MG63 (cell line): ENCODE results near the gene PRRT1. TPM values are rescaled to one million over a fixed set of nuclear protein-coding genes. Genes with fewer than 3 reads are reported as not detected.
"Not testable (repeated sequence)": the region's sequence is repeated elsewhere in the genome, so short reads cannot be mapped to it uniquely, and the experiment has no call there.

Experiments
- DNase-seq: peaks from one replicate; pipeline ENCODE4 v3.0.0-alpha.2; 2020
- H3K27me3 ChIP-seq: fragments of 250-450 bp; sonication (Bioruptor Pico); 2 replicates; pipeline ENCODE4 v1.5.1; 2020; ENCODE audit warnings: mild to moderate bottlenecking, moderate library complexity
- H3K36me3 ChIP-seq: fragments of 250-450 bp; sonication (Bioruptor Pico); 2 replicates; pipeline ENCODE4 v1.5.1; 2020; ENCODE audit warnings: mild to moderate bottlenecking, moderate library complexity
- H3K4me3 ChIP-seq: fragments of 250-450 bp; sonication (Bioruptor Pico); 2 replicates; pipeline ENCODE4 v1.5.1; 2020; ENCODE audit warnings: mild to moderate bottlenecking, moderate library complexity
- H3K9me3 ChIP-seq: fragments of 250-450 bp; sonication (Bioruptor Pico); 2 replicates; pipeline ENCODE4 v1.5.1; 2020; ENCODE audit warnings: mild to moderate bottlenecking, moderate library complexity
- total RNA-seq: library from RNA; depleted of rRNA; stranded (reverse); fragments of >200 nt; shearing (Covaris generic); gene quantifications from 2 replicates; pipeline ENCODE4 v1.2.3, GENCODE V29; 2014; ENCODE audit warnings: low replicate concordance

The PRRT1 gene
- total RNA-seq, 1 experiment from 2014 or later: not detected

DNA sequence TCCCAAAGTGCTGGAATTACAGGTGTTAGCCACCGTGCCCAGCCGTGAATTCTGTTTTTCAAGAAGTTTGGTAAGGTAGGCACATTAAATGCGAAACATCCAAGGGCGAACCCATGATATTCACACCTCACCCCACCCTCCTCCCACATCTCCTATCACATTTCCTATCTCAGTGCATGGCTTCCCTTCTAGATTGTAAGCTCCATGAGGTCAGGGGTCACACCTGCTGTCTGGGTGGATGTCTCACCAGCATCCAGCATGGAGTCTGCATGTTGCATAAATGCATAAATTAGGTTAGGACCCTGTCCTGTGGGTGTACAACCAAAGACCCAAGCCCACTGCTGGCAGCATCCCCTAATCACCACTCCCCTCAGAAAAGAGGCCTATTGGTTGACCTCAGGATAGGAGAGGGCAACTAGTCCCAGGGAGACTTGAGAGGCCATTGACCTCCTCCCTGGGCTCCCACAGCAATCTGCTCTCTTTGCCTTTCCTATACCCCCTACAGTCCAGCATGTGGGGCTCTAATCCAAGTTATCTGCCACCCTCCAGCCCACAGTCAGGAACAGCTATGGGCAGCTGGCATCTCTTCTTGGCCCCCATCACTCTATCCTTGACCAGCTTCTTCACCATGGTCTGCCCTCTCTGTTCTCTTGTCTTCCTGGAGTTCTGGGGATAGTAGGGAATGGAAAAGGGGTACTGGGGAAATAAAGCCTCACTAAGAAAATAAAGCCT, 4.2 kb downstream of the PRRT1 start:
- no peak overlapping the region for H3K4me3 ChIP-seq
- no peaks in the 10 kb centered on the region for H3K9me3 ChIP-seq
- no peaks in the 10 kb centered on the region for H3K27me3 ChIP-seq
- no peak for DNase-seq
- no peaks in the 10 kb centered on the region for H3K36me3 ChIP-seq

DNA sequence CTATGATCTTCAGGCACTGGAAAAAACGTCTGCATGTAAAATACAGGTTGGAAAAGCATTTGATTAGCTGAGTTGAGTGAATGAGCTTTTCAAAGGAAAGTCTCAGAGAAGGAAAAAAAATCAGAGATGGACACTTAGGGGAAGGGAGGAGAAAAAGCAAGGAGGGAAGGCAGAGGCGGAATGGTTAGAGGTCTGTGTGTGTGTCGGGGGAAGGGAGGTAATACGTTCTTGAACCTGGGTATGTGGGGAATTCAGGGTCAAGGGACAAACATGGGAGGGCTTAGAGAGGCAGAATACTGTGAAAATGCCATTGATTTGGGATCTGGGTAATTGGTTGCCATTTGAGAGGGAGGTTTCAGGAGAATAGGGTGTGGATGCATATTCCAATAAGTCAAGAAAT, 5.1 kb downstream of the PRRT1 start:
- no peak for DNase-seq
- Histone ChIP-seq H3K27me3 (no peaks in the 10 kb centered on the region), H3K36me3 (no peaks in the 10 kb centered on the region), H3K9me3 (no peaks in the 10 kb centered on the region), H3K4me3 (no peak overlapping the region)

- H3K36me3 ChIP-seq: no peaks in the 10 kb centered on the region
- DNase-seq: no peak
- no peaks in the 10 kb centered on the region for H3K27me3 ChIP-seq
- no peak overlapping the region for H3K4me3 ChIP-seq
- no peaks in the 10 kb centered on the region for H3K9me3 ChIP-seq
These were observed 5.5 kb downstream of the PRRT1 start for GRCh38 chr6:32146287-32146686.

DNA sequence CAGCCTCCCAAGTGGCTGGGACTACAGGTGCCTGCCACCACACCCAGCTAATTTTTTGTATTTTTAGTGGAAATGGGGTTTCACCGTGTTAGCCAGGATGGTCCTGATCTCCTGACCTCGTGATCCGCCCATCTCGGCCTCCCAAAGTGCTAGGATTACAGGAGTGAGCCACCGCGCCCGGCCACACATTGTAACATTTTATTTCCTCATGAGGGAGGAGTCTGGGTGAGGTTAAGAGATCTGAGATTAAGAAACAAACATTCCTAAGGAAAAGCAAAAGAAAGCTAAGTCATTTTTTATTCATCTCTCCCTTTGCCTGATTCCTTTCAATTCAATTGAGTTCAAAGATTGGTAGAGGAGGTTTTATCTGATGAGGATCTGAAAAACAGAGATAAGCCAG, 7.5 kb downstream of the PRRT1 start:
- not testable (repeated sequence) for H3K27me3 ChIP-seq, H3K4me3 ChIP-seq, DNase-seq, H3K9me3 ChIP-seq, H3K36me3 ChIP-seq

GRCh38 chr6:32140420-32141046, 11.2 kb downstream of the PRRT1 start:
- DNase-seq: no peak
- H3K4me3 ChIP-seq: no peak overlapping the region
- H3K9me3 ChIP-seq: no peaks in the 10 kb centered on the region
- H3K36me3 ChIP-seq: no peaks in the 10 kb centered on the region
- H3K27me3 ChIP-seq: no peaks in the 10 kb centered on the region

DNA sequence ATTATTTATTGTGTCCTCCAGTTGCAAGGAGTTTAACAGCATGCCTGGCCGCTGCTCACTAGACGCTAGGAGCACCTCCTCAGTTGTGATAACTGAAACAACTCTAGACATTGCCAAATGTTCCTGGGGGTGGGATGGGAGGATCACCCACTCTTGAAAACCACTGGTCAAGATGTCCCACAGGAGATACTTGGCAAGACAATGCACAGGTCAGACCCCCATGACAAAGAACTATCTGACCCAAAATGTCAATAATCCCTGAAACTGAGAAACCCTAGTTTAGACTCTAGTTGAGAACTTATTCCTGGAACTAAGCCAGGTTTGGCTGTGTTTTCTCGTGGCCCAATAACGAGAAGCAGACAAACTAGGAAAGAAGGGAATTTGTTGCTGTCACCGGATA, 12.1 kb downstream of the PRRT1 start:
- DNase-seq: no peak
- Histone ChIP-seq H3K9me3 (no peaks in the 10 kb centered on the region), H3K27me3 (no peaks in the 10 kb centered on the region), H3K4me3 (no peak overlapping the region), H3K36me3 (no peaks in the 10 kb centered on the region)

DNA sequence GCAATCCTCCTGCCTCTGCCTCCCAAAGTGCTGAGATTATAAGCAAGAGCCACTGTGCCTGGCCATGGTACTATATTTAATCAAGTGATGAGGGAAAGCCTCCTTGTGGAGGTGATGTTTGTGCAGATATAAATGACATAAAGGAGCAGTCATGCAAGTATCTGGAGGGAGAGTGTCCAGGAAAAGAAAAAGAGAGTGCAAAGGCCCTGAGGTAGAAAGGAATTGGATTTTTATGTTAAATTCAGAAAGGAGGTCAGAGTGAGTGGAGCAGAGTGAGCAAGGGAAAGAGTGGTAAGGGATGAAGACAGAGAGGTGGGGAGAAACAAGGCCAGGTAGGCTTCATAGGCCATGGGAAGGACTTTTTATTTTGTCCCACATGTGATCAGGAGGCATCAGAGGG, 14.3 kb downstream of the PRRT1 start:
- H3K27me3 ChIP-seq: no peaks in the 10 kb centered on the region
- H3K36me3 ChIP-seq: no peaks in the 10 kb centered on the region
- no peaks in the 10 kb centered on the region for H3K9me3 ChIP-seq
- DNase-seq: no peak
- no peak overlapping the region for H3K4me3 ChIP-seq

GRCh38 chr6:32133786-32134185, 18.0 kb downstream of the PRRT1 start:
- DNase-seq: no peak
- Histone ChIP-seq H3K4me3 (no peak overlapping the region), H3K27me3 (no peaks in the 10 kb centered on the region), H3K36me3 (no peaks in the 10 kb centered on the region), H3K9me3 (no peaks in the 10 kb centered on the region)

DNA sequence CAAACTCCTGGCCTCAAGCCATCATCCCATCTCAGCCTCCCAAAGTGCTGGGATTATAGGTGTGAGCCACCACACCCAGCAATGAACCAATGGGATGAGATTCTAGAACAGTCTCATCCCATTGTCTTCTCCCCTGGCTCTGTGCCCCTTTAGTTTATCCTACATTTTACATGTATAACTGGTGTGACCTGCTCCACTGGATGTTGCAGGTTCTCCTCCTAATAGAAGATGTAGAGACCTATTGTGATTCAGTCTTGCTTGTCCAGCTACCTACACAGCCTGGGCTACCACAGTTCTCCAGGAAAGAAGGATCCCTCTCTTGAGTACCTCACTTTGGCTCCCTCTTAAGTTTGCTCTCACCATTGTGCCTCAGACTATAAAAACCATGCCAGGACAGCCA, 19.6 kb downstream of the PRRT1 start:
- Histone ChIP-seq H3K4me3 (no peak overlapping the region), H3K9me3 (no peaks in the 10 kb centered on the region), H3K36me3 (no peaks in the 10 kb centered on the region), H3K27me3 (no peaks in the 10 kb centered on the region)
- DNase-seq: no peak

DNA sequence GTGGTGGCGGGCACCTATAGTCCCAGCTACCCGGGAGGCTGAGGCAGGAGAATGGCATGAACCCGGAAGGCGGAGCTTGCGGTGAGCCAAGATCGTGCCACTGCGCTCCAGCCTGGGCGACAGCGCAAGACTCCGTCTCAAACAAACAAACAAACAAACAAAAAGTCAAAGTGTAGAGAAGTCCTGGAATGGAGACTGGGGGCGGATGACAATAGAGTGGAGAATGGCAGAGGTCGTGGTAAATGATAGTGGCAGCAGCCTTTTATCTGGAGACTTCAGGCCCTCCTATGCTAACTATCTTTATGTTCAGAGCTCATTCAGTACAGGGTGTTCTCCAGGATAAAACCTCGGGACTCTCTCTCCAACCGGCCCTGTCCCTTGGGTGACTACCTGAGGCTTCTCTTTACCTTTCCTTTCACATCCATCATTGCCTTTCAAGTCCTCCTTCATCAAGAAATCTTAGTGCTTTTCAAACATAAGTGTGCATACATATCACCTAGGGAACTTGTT, 20.2 kb downstream of the PRRT1 start:
- DNase-seq: no peak

GRCh38 chr6:32129297-32130088, 22.2 kb downstream of the PRRT1 start:
- no peaks in the 10 kb centered on the region for H3K36me3 ChIP-seq
- H3K4me3 ChIP-seq: peak overlapping the region; percentile 76
- no peaks in the 10 kb centered on the region for H3K9me3 ChIP-seq
- DNase-seq: no peak
- H3K27me3 ChIP-seq: no peaks in the 10 kb centered on the region

More for the DNA sequence above, 20.2 kb downstream of the PRRT1 start:
- Histone ChIP-seq H3K4me3 (no peak overlapping the region), H3K9me3 (no peaks in the 10 kb centered on the region), H3K27me3 (no peaks in the 10 kb centered on the region), H3K36me3 (no peaks in the 10 kb centered on the region)

- no peak for DNase-seq
- no peaks in the 10 kb centered on the region; the same call in 1 of the 2 replicates for H3K36me3 ChIP-seq
- no peaks in the 10 kb centered on the region for H3K9me3 ChIP-seq
- H3K4me3 ChIP-seq: peak overlapping the region; percentile 76
- no peaks in the 10 kb centered on the region for H3K27me3 ChIP-seq
These were observed 22.9 kb downstream of the PRRT1 start for GRCh38 chr6:32128751-32129296.

GRCh38 chr6:32127717-32128592, 23.8 kb downstream of the PRRT1 start, which contains the start of gene ATF6B:
TSS of gene ATF6B (minus strand) at chr6:32128246. CDS start at chr6:32128207, 39 bp downstream.
- Histone ChIP-seq H3K36me3 (no peaks in the 10 kb centered on the region; the same call in 1 of the 2 replicates), H3K27me3 (no peaks in the 10 kb centered on the region), H3K4me3 (peak within 1 kb of the TSS; percentile 85), H3K9me3 (no peaks in the 10 kb centered on the region)
- DNase-seq: peak; percentile 98

DNA sequence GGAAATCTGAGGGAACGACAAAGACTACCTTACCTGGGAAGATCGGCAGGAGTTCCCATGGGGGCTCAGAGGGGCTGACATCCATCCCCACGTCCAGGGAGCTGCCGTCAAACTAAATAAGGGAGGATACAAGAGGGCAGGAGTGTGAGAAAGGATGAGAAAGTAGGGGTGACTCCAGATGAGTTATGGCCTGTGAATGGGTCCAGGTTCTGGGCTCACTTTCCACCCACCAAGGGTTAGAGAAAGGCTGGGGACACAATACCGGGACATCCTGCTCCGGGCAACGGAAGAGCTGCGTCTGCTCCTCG, 24.4 kb downstream of the PRRT1 start:
- DNase-seq: no peak
- no peaks in the 10 kb centered on the region for H3K9me3 ChIP-seq
- peak overlapping the region; percentile 85 for H3K4me3 ChIP-seq
- no peaks in the 10 kb centered on the region for H3K27me3 ChIP-seq
- H3K36me3 ChIP-seq: no peaks in the 10 kb centered on the region; the same call in 1 of the 2 replicates

DNA sequence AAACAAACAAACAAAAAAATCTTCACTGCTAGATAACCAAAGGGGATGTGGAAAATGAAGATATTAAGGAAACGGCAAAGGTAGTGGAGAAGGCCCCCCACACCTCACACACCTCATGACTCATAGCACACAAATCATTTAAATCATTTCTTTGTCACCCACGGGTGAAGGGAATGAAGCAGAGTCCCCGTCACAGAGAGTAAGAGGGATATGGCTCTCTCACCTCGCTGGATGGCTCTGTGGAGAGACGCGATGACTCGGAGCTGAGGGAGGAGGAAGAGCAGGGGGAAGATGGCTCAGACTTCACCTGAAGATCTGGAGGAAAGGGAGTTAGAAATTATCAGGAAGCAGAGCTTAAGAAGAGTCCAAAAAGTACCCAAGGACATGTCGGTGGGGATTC, 24.9 kb downstream of the PRRT1 start:
- H3K4me3 ChIP-seq: no peak overlapping the region; the same call in 1 of the 2 replicates
- no peaks in the 10 kb centered on the region for H3K9me3 ChIP-seq
- DNase-seq: no peak
- no peaks in the 10 kb centered on the region for H3K27me3 ChIP-seq
- H3K36me3 ChIP-seq: no peaks in the 10 kb centered on the region; the same call in 1 of the 2 replicates

GRCh38 chr6:32123681-32124080, 28.1 kb downstream of the PRRT1 start:
- no peak for DNase-seq
- H3K9me3 ChIP-seq: no peaks in the 10 kb centered on the region
- no peaks in the 10 kb centered on the region for H3K27me3 ChIP-seq
- H3K36me3 ChIP-seq: no peaks in the 10 kb centered on the region; the same call in 1 of the 2 replicates
- H3K4me3 ChIP-seq: no peak overlapping the region
